Skin epidermis (tissue), 12 donors: ENCODE data around the gene AFAP1L1.

Source experiments
- H3K27ac ChIP-seq, 21 experiments: fragments of 200-600 bp; sonication (generic) in 11 of 21; one replicate each; pipeline ENCODE4 v1.5.0; 2020; ENCODE audit warnings: mild to moderate bottlenecking in 3 of 21, inconsistent platforms in 2 of 21, moderate library complexity in 2 of 21
- H3K4me3 ChIP-seq, 7 experiments: fragments of 200-600 bp; sonication (generic) in 2 of 7; one replicate each; pipeline ENCODE4 v1.5.0; 2020; ENCODE audit warnings: inconsistent platforms in 2 of 7, mild to moderate bottlenecking in 2 of 7, moderate library complexity in 1 of 7

Gene AFAP1L1

DNA sequence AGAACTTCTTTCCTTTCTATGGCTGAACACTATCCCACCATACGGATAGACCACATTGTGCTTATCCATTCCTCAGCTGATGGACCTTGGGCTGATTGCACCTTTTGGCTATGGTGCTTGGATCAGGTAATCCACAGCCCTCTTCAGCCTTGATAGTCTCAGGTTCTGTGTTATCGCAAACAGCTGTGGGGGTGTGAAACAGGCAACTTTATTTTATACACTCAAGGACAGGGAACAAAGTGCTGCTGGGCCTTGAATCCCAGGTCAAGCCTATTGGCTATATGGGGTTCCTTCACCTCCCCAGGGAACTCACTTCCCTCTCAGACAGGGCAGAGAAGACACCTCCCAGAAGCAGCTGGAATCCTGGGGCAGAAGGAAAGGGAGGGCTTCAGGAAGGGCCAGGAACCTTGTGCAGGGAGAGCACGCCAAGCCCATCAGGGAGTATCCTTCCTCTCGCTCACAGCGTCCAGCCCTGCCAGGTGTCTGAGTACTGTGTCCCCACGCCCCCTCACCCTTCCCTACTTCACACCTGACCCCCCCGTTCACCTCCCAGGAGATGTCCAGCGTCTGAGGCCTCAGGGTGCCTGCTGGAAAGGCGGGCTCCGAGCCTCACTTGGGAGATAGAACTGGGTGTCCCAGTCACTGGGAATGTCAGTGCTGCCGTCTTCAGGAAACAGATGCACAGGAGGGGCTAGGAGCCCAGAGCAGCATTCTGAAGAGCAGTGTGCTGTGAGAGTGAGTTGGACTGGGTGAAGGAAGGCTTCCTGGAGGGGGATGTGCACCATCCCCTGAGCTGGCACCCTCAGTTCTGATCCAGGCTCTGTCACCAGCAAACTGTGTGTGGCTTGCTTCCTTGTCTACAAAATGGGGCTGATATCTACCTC is 32.8 kb downstream of the AFAP1L1 start:
- peak overlapping the region in 1 of 21 experiments; percentile 67 for H3K27ac ChIP-seq

GRCh38 chr5:149309354-149309753 is 37.7 kb downstream of the AFAP1L1 start:
- H3K27ac ChIP-seq: peak overlapping the region in 2 of 21 experiments; percentile 25 to 28

More for the DNA sequence above, 32.8 kb downstream of the AFAP1L1 start:
- H3K4me3 ChIP-seq: no peak overlapping the region

GRCh38 chr5:149310488-149310887 is 38.8 kb downstream of the AFAP1L1 start:
- Histone ChIP-seq H3K4me3 (no peak overlapping the region), H3K27ac (no peak overlapping the region)

More at GRCh38 chr5:149309354-149309753, 37.7 kb downstream of the AFAP1L1 start:
- H3K4me3 ChIP-seq: no peak overlapping the region

- no peak overlapping the region for H3K4me3 ChIP-seq
- no peak overlapping the region for H3K27ac ChIP-seq
These were observed 39.4 kb downstream of the AFAP1L1 start for GRCh38 chr5:149310947-149311658.

GRCh38 chr5:149313151-149313841 is 41.6 kb downstream of the AFAP1L1 start:
- Histone ChIP-seq H3K27ac (no peak overlapping the region), H3K4me3 (no peak overlapping the region)

- no peak overlapping the region for H3K27ac ChIP-seq
- H3K4me3 ChIP-seq: no peak overlapping the region
These were observed 43.0 kb downstream of the AFAP1L1 start for GRCh38 chr5:149314571-149315111.

DNA sequence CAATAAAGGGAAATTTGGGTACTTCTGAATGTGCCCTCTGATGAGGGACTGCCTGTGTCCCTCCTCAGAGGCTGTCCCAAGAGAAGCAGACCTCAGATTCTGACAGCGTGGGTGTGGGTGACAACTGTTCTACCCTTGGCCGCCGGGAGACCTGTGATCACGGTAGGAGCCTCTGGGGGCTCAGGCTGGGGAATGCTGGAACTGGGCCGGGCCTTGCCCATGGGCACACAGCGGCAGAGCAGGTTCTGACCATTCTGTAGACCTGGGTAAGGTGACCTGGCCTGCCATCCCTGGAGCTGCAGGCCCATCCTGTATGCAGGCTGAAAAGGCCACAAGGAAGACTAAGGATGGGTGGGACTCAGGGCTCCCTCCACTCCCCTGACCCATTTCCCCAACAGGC is 44.1 kb downstream of the AFAP1L1 start:
- Histone ChIP-seq H3K27ac (no peak overlapping the region), H3K4me3 (no peak overlapping the region)

- Histone ChIP-seq H3K4me3 (no peak overlapping the region), H3K27ac (no peak overlapping the region)
These were observed 45.8 kb downstream of the AFAP1L1 start for GRCh38 chr5:149317281-149318048.

DNA sequence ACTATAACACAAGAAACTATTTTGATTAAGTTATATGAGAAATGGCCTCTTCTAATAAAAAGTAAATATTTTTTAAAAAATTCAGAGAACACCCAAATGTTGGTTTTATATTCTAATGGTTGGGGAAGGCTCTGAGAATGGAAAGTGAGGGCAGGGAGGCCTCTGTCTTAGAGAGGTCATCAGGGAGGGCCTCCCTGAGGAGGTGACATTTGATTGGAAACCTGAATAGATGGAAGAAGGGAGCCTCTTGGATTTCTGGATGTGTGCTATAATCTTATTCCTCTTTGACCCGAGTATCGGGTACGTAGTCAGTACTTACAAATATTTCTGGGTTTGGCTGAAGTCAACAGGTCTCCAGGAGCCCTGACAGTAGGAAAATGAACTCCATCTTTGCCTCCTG is 47.5 kb downstream of the AFAP1L1 start:
- H3K4me3 ChIP-seq: no peak overlapping the region
- H3K27ac ChIP-seq: no peak overlapping the region

- Histone ChIP-seq H3K27ac (peak overlapping the region in 17 of 21 experiments; percentile 27 to 83 (median 63)), H3K4me3 (no peak overlapping the region)
These were observed 49.2 kb downstream of the AFAP1L1 start for GRCh38 chr5:149320791-149321330.

DNA sequence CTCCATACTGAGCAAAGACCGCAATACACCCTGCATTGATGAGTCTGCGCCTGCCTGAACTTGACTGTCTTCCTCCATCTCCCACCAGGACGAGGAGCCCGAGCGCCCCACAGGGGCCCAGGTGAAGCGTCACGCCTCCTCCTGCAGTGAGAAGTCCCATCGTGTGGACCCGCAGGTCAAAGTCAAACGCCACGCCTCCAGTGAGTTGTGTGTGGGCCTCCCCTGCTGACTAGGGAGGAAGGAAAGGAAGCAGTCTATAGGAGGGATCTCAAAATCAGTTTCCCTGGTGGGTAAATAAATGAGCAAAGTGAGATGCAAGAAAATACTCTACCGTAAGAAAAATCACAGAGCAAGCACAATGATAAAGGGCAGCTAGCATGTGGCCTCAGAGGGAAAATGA is 50.9 kb downstream of the AFAP1L1 start:
- no peak overlapping the region for H3K4me3 ChIP-seq
- H3K27ac ChIP-seq: peak overlapping the region in 3 of 21 experiments; percentile 1 to 56 (median 10)

- H3K4me3 ChIP-seq: no peak overlapping the region
- peak overlapping the region in 5 of 21 experiments; percentile 1 to 63 (median 32) for H3K27ac ChIP-seq
These were observed 51.6 kb downstream of the AFAP1L1 start for GRCh38 chr5:149323210-149323609.

- H3K4me3 ChIP-seq: no peak overlapping the region
- peak overlapping the region in 5 of 21 experiments; percentile 15 to 63 (median 32) for H3K27ac ChIP-seq
These were observed 52.1 kb downstream of the AFAP1L1 start for GRCh38 chr5:149323621-149324205.

DNA sequence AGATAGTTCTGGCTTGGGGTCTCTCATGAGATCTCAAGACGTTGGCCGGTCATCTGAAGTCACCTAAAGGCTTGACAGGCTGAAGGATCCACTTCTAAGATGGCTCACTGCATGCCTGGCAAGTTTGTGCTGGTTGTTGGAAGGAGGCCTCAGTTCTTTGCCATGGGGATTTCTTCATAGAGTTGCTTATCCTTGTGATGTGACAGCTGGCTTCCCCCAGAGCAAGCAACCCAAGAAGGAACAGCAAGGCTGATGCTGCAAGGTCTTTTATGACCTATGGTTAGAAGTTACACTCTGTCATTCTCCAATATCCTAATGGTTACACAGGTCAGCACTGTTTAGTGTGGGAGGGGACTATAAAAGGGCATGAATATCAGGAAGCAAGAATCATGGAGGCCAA is 53.0 kb downstream of the AFAP1L1 start:
- H3K4me3 ChIP-seq: no peak overlapping the region
- peak overlapping the region in 10 of 21 experiments; percentile 1 to 60 (median 29) for H3K27ac ChIP-seq

GRCh38 chr5:149325166-149325735 is 53.6 kb downstream of the AFAP1L1 start:
- H3K27ac ChIP-seq: peak overlapping the region in 11 of 21 experiments; percentile 1 to 48 (median 26)
- H3K4me3 ChIP-seq: no peak overlapping the region

- Histone ChIP-seq H3K4me3 (no peak overlapping the region), H3K27ac (peak overlapping the region in 3 of 21 experiments; percentile 5 to 42 (median 24))
These were observed 54.2 kb downstream of the AFAP1L1 start for GRCh38 chr5:149325894-149326293.

DNA sequence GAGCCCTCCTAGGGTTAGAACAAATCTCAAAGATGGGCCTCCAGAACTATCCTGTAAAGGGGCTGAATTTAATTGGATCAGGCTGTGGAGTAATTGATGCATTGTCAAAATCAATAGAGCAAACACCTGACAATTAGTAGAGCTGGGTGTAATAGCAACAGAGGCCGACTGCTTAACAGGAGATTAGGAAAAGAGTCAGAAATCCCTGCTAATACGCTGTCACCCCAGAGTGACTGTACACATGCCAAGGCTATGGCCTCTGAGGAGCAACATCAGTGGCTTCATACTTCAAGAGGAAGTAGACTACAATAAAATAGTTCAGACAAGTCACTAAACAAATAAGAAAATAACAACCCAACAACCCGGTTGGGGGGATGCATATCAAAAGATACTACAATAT is 55.0 kb downstream of the AFAP1L1 start:
- H3K4me3 ChIP-seq: no peak overlapping the region
- H3K27ac ChIP-seq: no peak overlapping the region

DNA sequence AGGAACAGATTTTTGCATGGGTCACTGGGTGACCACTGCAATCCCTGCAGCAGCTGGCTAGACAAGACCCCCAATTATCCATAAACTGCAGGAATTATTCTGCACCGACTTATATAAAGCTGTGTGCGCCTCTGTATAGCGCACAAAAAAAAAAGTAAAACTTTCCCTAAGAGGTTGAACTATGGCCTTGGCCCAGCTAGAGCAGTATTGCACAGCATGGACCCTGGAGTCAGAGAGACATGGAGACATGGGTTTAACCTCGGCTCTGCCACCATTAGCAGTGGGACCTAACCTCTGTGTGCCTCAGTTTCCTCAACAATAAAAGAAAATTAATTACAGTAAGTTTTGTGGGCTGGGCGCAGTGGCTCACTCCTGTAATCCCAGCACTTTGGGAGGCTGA is 56.5 kb downstream of the AFAP1L1 start:
- Histone ChIP-seq H3K27ac (no peak overlapping the region), H3K4me3 (no peak overlapping the region)
